Astrocyte of the cerebellum (primary cell): ENCODE measurements around the gene C1orf21.

Source experiments
- DNase-seq: peaks from one replicate; pipeline ENCODE4 v3.0.0-alpha.2; 2011; ENCODE audit warnings: low read depth
- H3K4me3 ChIP-seq: 2 replicates; pipeline ENCODE4 v1.5.1; 2011; ENCODE audit warnings: mild to moderate bottlenecking, low read depth, low read length, moderate library complexity
- CTCF ChIP-seq: IDR thresholded peaks from 2 replicates; pipeline ENCODE4 v1.5.1; 2012; ENCODE audit warnings: low read length, low read depth, moderate library complexity, mild to moderate bottlenecking; ENCODE audit errors: missing control alignments
- in situ Hi-C: cut with HindIII; loops from 2 replicates; pipeline ENCODE4 v1.10.0; 2017; ENCODE audit warnings: low sequenced_read_pairs

The C1orf21 gene

DNA sequence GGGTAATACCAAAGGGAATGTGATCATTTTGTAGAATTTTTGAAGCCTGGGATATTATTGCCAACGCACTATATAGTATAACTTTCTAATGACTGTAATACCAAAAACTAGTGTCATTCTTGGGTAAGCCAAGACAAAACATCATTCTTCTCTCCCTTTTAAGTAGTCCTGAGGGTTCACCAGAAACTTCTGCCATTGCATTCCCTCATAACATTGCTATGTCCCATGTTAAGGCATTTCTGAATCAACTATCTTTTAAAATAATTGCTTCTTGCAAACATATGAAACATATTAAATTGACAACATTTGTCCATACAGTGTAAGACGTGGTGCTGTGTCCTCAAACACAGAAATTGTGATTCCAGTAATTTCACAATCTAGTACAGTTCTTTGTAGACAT, 29.9 kb upstream of the C1orf21 start:
- no peak for TF ChIP-seq CTCF
- no peak overlapping the region for H3K4me3 ChIP-seq
- in situ Hi-C loops, result no loop called here
- no peak for DNase-seq

- DNase-seq, result no peak
- in situ Hi-C loops, result no loop called here
- no peak overlapping the region for H3K4me3 ChIP-seq
- TF ChIP-seq CTCF, result no peak
Measured at GRCh38 chr1:184358256-184358655, 28.6 kb upstream of the C1orf21 start.

DNA sequence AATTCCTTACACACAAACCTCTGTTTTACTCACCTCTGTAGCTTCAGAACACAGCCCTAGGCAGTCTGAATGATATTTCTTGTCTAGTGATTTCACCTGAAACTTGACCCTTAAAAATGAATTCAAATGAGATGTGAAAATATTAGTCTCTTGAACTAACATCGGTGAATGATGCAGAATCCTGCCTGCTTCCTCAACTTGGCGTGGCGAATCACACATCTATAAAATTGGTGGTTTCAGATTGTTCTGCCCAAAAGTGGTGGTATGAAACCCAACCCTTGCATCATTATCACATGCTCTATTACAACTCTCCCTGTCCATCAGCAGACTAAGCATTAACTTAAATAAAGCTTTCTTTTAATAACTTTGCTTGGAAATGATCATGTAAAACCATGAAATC, 26.9 kb upstream of the C1orf21 start:
- in situ Hi-C loops, result no loop called here
- no peak for DNase-seq
- TF ChIP-seq CTCF, result no peak
- H3K4me3 ChIP-seq, result no peak overlapping the region

DNA sequence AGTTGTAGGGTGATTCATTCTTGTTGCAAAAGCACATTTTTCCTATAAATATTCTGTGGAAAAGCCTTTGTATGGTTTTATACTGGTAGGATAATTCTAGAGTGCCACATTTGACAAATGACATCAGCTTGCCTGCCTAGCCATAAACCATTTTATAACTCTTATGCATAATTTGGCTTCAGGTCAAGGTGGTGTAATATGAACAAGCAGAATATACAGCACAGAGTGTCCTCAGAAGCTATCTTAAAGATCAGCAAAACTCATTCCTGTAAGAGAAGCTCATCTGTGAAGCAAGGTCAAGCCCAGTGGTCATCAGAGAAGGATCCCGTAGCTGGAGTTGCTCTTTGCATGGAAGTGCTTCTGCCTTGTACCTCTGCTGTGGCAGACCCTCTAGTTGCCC, 24.0 kb upstream of the C1orf21 start:
- in situ Hi-C loops, result no loop called here
- TF ChIP-seq CTCF, result no peak
- no peak for DNase-seq
- H3K4me3 ChIP-seq, result no peak overlapping the region

- in situ Hi-C loops, result no loop called here
- no peak for TF ChIP-seq CTCF
- no peak overlapping the region for H3K4me3 ChIP-seq
- DNase-seq, result no peak
Measured at GRCh38 chr1:184365699-184366098, 21.1 kb upstream of the C1orf21 start.

GRCh38 chr1:184366997-184367396, 19.8 kb upstream of the C1orf21 start:
- no peak overlapping the region for H3K4me3 ChIP-seq
- in situ Hi-C loops, result no loop called here
- no peak for DNase-seq
- TF ChIP-seq CTCF, result no peak

DNA sequence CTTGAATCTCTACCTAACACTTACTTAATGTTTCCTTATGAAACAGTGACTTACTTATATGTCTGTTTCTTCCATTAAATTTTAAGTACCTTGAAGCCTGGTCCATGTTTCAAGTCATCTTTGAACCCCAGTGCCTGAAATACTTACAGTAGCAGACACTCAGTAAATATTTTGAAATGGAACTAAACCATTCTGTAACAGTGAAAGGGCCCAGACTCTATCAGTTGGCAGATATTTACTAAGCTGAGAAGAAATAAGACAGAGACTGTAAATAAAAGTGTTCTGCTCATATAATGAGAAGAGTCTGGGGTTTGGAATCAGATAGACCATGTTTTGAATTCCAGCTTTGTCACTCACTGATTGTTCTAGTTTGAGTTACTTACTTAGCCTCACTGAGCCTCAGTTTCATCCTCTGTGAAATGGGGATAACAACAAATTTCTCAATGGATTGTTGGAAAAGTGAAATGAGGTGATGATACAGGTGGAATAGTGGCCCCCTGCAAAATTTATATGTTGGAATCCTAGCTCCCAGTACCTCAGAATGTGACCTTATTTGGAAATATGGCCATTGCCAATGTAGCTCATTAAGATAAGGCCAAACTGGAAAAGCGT, 19.3 kb upstream of the C1orf21 start:
- H3K4me3 ChIP-seq, result no peak overlapping the region
- DNase-seq, result no peak
- in situ Hi-C loops, result no loop called here
- TF ChIP-seq CTCF, result no peak
